GM10266 (cell line): ENCODE data around the gene RUNX2.

Source experiments
- DNase-seq: peaks from one replicate; pipeline ENCODE4 v3.0.0; 2012; ENCODE audit errors: extremely low spot score
- CTCF ChIP-seq: IDR thresholded peaks from 2 replicates; pipeline ENCODE4 v1.5.1; 2012; ENCODE audit warnings: mild to moderate bottlenecking, low read depth; ENCODE audit not compliant: control insufficient read depth, insufficient read depth; ENCODE audit errors: missing control alignments

RUNX2 gene

GRCh38 chr6:45532721-45533210 lies 204.6 kb downstream of the RUNX2 start:
- no peak for DNase-seq
- TF ChIP-seq CTCF, result no peak

- no peak for DNase-seq
- no peak for TF ChIP-seq CTCF
These were observed 205.3 kb downstream of the RUNX2 start for GRCh38 chr6:45533386-45533785.

- DNase-seq, result no peak
- no peak for TF ChIP-seq CTCF
These were observed 207.8 kb downstream of the RUNX2 start for GRCh38 chr6:45535933-45536332.

GRCh38 chr6:45537539-45537938 lies 209.4 kb downstream of the RUNX2 start:
- TF ChIP-seq CTCF, result no peak
- DNase-seq, result no peak

GRCh38 chr6:45538641-45539547 lies 210.8 kb downstream of the RUNX2 start:
- no peak for DNase-seq
- TF ChIP-seq CTCF, result no peak

- TF ChIP-seq CTCF, result no peak
- no peak for DNase-seq
These were observed 212.3 kb downstream of the RUNX2 start for GRCh38 chr6:45540375-45540920.

GRCh38 chr6:45541934-45542333 lies 213.8 kb downstream of the RUNX2 start:
- DNase-seq, result no peak
- no peak for TF ChIP-seq CTCF
